Natural killer cell (primary cell): ENCODE measurements around the gene HDAC4. TPM values are rescaled to one million over a fixed set of nuclear protein-coding genes. Genes with fewer than 3 reads are reported as not detected.

Experiments
- ATAC-seq, 3 donors: fragments of 150-1000 bp in 2 of 3; fragments of 200-7000 bp in 1 of 3; cut with Tn5 transposase; 1 replicate in 1 of 3; 2 replicates in 2 of 3; pipeline ENCODE4 v1.10.0; 2021; ENCODE audit warnings: mild to moderate bottlenecking in 2 of 3, moderate library complexity in 2 of 3
- DNase-seq, 2 donors: peaks; one replicate each; pipeline versions ENCODE4 v3.0.0 to v3.0.0-alpha.2; 2013 to 2021; ENCODE audit warnings: mixed read lengths in 1 of 2
- H3K27ac ChIP-seq: one replicate; pipeline ENCODE4 v1.5.1; 2013; ENCODE audit warnings: mild to moderate bottlenecking, low read length
- H3K27me3 ChIP-seq: one replicate; pipeline ENCODE4 v1.6.1; 2013; ENCODE audit warnings: low read length; ENCODE audit not compliant: control insufficient read depth, insufficient read depth
- H3K36me3 ChIP-seq: one replicate; pipeline ENCODE4 v1.6.1; 2013; ENCODE audit warnings: low read length; ENCODE audit not compliant: control insufficient read depth, insufficient read depth
- H3K4me1 ChIP-seq: one replicate; pipeline ENCODE4 v1.6.1; 2013; ENCODE audit warnings: low read length; ENCODE audit not compliant: control insufficient read depth, insufficient read depth
- H3K4me3 ChIP-seq: one replicate; pipeline ENCODE4 v1.5.1; 2013; ENCODE audit warnings: low read length
- H3K9me3 ChIP-seq: one replicate; pipeline ENCODE4 v1.6.1; 2013; ENCODE audit warnings: low read length; ENCODE audit not compliant: control insufficient read depth, insufficient read depth
- H3K27ac Mint-ChIP-seq, 2 donors: one replicate each; pipeline ENCODE4 v1.8.0; 2022; ENCODE audit warnings: mild to moderate bottlenecking in 2 of 2, mixed read lengths in 2 of 2, moderate library complexity in 1 of 2
- H3K27me3 Mint-ChIP-seq, 2 donors: one replicate each; pipeline ENCODE4 v1.8.0; 2022; ENCODE audit warnings: low read depth in 2 of 2, mixed read lengths in 2 of 2
- H3K36me3 Mint-ChIP-seq: one replicate; pipeline ENCODE4 v1.8.0; 2022; ENCODE audit warnings: mixed read lengths
- H3K4me1 Mint-ChIP-seq, 2 donors: one replicate each; pipeline ENCODE4 v1.8.0; 2022; ENCODE audit warnings: mixed read lengths in 2 of 2
- H3K4me3 Mint-ChIP-seq: one replicate; pipeline ENCODE4 v1.8.0; 2022; ENCODE audit warnings: mild to moderate bottlenecking, moderate library complexity, mixed read lengths
- H3K9me3 Mint-ChIP-seq, 2 donors: one replicate each; pipeline ENCODE4 v1.8.0; 2022; ENCODE audit warnings: mixed read lengths in 2 of 2
- CTCF ChIP-seq: fragments of 200-600 bp; IDR thresholded peaks from one replicate; pipeline ENCODE4 v1.8.0; 2022; ENCODE audit warnings: antibody characterized with exemption
- WGBS: methylation state at CpG from one replicate; pipeline ENCODE4 v1.1.7; 2013; ENCODE audit warnings: missing lambda C conversion rate; ENCODE audit not compliant: insufficient coverage; 5-methylcytosine and 5-hydroxymethylcytosine counted together
- intact Hi-C: fragments of 100-400 bp; cut with micrococcal nuclease; formaldehyde crosslinking; loops from one replicate; pipeline ENCODE4 v1.14.2; 2022
- total RNA-seq, 4 donors: library from RNA; stranded (reverse); fragments of 120-200 nt in 1 of 4; gene quantifications; one replicate each; pipeline versions ENCODE4 v1.2.3 to v1.2.4, GENCODE V29; 2013 to 2022

HDAC4 gene
- total RNA-seq, 3 donors from 2014 or later (not counting 1 experiment from before 2014, with no cell fraction given) = 74.9 to 105 (median 100) TPM

GRCh38 chr2:239025096-239025801, 375.6 kb downstream of the HDAC4 start:
- no peak for DNase-seq

GRCh38 chr2:239024226-239024625, 376.6 kb downstream of the HDAC4 start:
- WGBS = 82% methylated on average over 7 of the region's 7 CpGs
- no peak overlapping the region for H3K27ac Mint-ChIP-seq
- no peaks in the 10 kb centered on the region for H3K36me3 Mint-ChIP-seq
- no peak for ATAC-seq
- peaks cover 0 to 7% of the 10 kb centered on the region in 2 donors for H3K27me3 Mint-ChIP-seq
- Histone ChIP-seq H3K4me1 (no peaks in the 10 kb centered on the region), H3K27ac (no peak overlapping the region), H3K9me3 (no peaks in the 10 kb centered on the region), H3K36me3 (no peaks in the 10 kb centered on the region), H3K4me3 (no peak overlapping the region), H3K27me3 (no peaks in the 10 kb centered on the region)
- no peaks in the 10 kb centered on the region for H3K4me1 Mint-ChIP-seq
- TF ChIP-seq CTCF = no peak
- no peaks in the 10 kb centered on the region for H3K9me3 Mint-ChIP-seq
- H3K4me3 Mint-ChIP-seq = no peak overlapping the region
- no peak for DNase-seq
- intact Hi-C loops = no loop called here

More at GRCh38 chr2:239025096-239025801, 375.6 kb downstream of the HDAC4 start:
- no peak overlapping the region for H3K4me3 Mint-ChIP-seq
- no peaks in the 10 kb centered on the region for H3K36me3 Mint-ChIP-seq
- intact Hi-C loops = no loop called here
- no peaks in the 10 kb centered on the region for H3K9me3 Mint-ChIP-seq
- H3K4me3 ChIP-seq = no peak overlapping the region
- no peak for ATAC-seq
- 88% methylated on average over 19 of the region's 20 CpGs for WGBS
- H3K4me1 Mint-ChIP-seq = no peaks in the 10 kb centered on the region
- no peaks in the 10 kb centered on the region for H3K36me3 ChIP-seq
- H3K27me3 ChIP-seq = no peaks in the 10 kb centered on the region
- H3K9me3 ChIP-seq = no peaks in the 10 kb centered on the region
- no peak overlapping the region for H3K27ac Mint-ChIP-seq
- TF ChIP-seq CTCF = no peak
- no peak overlapping the region for H3K27ac ChIP-seq
- H3K4me1 ChIP-seq = no peaks in the 10 kb centered on the region
- H3K27me3 Mint-ChIP-seq = peaks cover 0 to 7% of the 10 kb centered on the region in 2 donors

GRCh38 chr2:239022437-239023260, 378.2 kb downstream of the HDAC4 start:
- no peak for TF ChIP-seq CTCF
- Histone ChIP-seq H3K36me3 (no peaks in the 10 kb centered on the region), H3K27ac (no peak overlapping the region), H3K9me3 (no peaks in the 10 kb centered on the region), H3K27me3 (no peaks in the 10 kb centered on the region), H3K4me3 (no peak overlapping the region), H3K4me1 (no peaks in the 10 kb centered on the region)
- WGBS = 89% methylated on average over 14 of the region's 16 CpGs
- Mint-ChIP-seq H3K27me3 (peaks cover 0 to 7% of the 10 kb centered on the region in 2 donors), H3K4me1 (no peaks in the 10 kb centered on the region), H3K9me3 (no peaks in the 10 kb centered on the region), H3K36me3 (no peaks in the 10 kb centered on the region), H3K27ac (no peak overlapping the region), H3K4me3 (no peak overlapping the region)
- intact Hi-C loops = no loop called here
- no peak for DNase-seq
- ATAC-seq = no peak
